GM18951 (cell line): ENCODE data around the gene LRBA.
"Not testable (repeated sequence)": the region's sequence is repeated elsewhere in the genome, so short reads cannot be mapped to it uniquely, and the experiment has no call there.

ENCODE experiments used
- POLR2A ChIP-seq: IDR thresholded peaks from 4 replicates; pipeline ENCODE4 v1.6.1; 2011; ENCODE audit warnings: mild to moderate bottlenecking; ENCODE audit not compliant: insufficient read length, insufficient read depth; ENCODE audit errors: extremely low read depth
- in situ Hi-C: fragments of 300-500 bp; cut with MboI; formaldehyde crosslinking; loops from one replicate; pipeline ENCODE4 v1.12.0; 2022; ENCODE audit warnings: low sequenced_read_pairs, mixed read lengths, inconsistent platforms; ENCODE audit not compliant: unreplicated experiment

LRBA gene

GRCh38 chr4:151014521-151015458 is at the start of gene LRBA:
Gene LRBA, minus strand, starts transcription at chr4:151015284. Its CDS starts 642 bp downstream, at chr4:151014642.
- in situ Hi-C loops: no loop called here
- no peak for TF ChIP-seq POLR2A

GRCh38 chr4:151063143-151063542 is 48.1 kb upstream of the LRBA start:
- in situ Hi-C loops: not testable (repeated sequence)

GRCh38 chr4:151055539-151055938 is 40.5 kb upstream of the LRBA start:
- in situ Hi-C loops: no loop called here
- no peak for TF ChIP-seq POLR2A

- in situ Hi-C loops: no loop called here
- TF ChIP-seq POLR2A: no peak
These were observed 37.7 kb upstream of the LRBA start for GRCh38 chr4:151052785-151053184.

GRCh38 chr4:151049430-151049884 is 34.4 kb upstream of the LRBA start:
- no peak for TF ChIP-seq POLR2A
- in situ Hi-C loops: no loop called here

- TF ChIP-seq POLR2A: no peak
- in situ Hi-C loops: no loop called here
These were observed 33.8 kb upstream of the LRBA start for GRCh38 chr4:151048913-151049312.

GRCh38 chr4:151046609-151047008 is 31.5 kb upstream of the LRBA start:
- in situ Hi-C loops: no loop called here
- TF ChIP-seq POLR2A: no peak

- in situ Hi-C loops: no loop called here
- no peak for TF ChIP-seq POLR2A
These were observed 30.8 kb upstream of the LRBA start for GRCh38 chr4:151045907-151046306.

GRCh38 chr4:151043803-151044515 is 28.9 kb upstream of the LRBA start:
- in situ Hi-C loops: no loop called here
- no peak for TF ChIP-seq POLR2A

- TF ChIP-seq POLR2A: no peak
- in situ Hi-C loops: no loop called here
These were observed 24.6 kb upstream of the LRBA start for GRCh38 chr4:151039733-151040132.

- in situ Hi-C loops: no loop called here
- no peak for TF ChIP-seq POLR2A
These were observed 23.5 kb upstream of the LRBA start for GRCh38 chr4:151038452-151039157.

GRCh38 chr4:151035911-151036310 is 20.8 kb upstream of the LRBA start:
- in situ Hi-C loops: no loop called here

GRCh38 chr4:151035328-151035727 is 20.2 kb upstream of the LRBA start:
- in situ Hi-C loops: no loop called here
- no peak for TF ChIP-seq POLR2A

More at GRCh38 chr4:151035911-151036310, 20.8 kb upstream of the LRBA start:
- TF ChIP-seq POLR2A: no peak

GRCh38 chr4:151034829-151035228 is 19.7 kb upstream of the LRBA start:
- in situ Hi-C loops: no loop called here
- no peak for TF ChIP-seq POLR2A
